ENCODE measurements around the gene POLQ.

DNA sequence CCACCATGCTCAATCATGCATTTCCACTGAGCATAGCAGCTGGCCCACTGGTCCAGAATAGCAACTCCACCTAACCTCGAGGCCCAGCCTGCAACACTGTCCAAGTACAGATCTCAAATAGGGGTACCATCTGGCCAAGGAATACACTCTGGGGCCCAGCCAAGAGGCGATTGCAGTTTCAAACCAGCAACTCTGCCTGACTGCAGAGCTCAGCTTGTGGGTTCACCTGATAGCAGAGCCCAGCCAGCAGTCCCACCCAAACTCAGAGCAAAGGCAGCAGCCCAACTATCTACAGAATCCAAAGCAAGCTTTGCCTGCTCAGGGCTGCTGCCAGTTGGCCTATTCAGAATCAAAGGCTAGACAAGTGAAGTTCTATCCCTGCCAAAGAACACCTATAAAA is 30.5 kb downstream of the POLQ start:
- TF ChIP-seq, protein P1, sequence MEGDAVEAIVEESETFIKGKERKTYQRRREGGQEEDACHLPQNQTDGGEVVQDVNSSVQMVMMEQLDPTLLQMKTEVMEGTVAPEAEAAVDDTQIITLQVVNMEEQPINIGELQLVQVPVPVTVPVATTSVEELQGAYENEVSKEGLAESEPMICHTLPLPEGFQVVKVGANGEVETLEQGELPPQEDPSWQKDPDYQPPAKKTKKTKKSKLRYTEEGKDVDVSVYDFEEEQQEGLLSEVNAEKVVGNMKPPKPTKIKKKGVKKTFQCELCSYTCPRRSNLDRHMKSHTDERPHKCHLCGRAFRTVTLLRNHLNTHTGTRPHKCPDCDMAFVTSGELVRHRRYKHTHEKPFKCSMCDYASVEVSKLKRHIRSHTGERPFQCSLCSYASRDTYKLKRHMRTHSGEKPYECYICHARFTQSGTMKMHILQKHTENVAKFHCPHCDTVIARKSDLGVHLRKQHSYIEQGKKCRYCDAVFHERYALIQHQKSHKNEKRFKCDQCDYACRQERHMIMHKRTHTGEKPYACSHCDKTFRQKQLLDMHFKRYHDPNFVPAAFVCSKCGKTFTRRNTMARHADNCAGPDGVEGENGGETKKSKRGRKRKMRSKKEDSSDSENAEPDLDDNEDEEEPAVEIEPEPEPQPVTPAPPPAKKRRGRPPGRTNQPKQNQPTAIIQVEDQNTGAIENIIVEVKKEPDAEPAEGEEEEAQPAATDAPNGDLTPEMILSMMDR (IDR thresholded peaks at IDR 0.05), result no peak
- TF ChIP-seq POLR2A (IDR thresholded peaks at IDR 0.05), result no peak
